H1 (cell line): ENCODE measurements around the gene MEX3B.

ENCODE experiments used
- EZH2 ChIP-seq: fragments of 200-600 bp; sonication (generic); IDR thresholded peaks from 2 replicates; pipeline ENCODE4 v1.7.1; 2012; ENCODE audit warnings: low read depth, mild to moderate bottlenecking, moderate library complexity, low read length, inconsistent platforms; ENCODE audit not compliant: severe bottlenecking
- POU5F1 ChIP-seq: IDR thresholded peaks from 2 replicates; pipeline ENCODE4 v1.6.1; 2011; ENCODE audit warnings: low read depth, mild to moderate bottlenecking, low read length, moderate library complexity
- TF ChIP-seq, protein P1 (sequence below), 3 experiments: IDR thresholded peaks; 1 replicate in 2 of 3; 2 replicates in 1 of 3; pipeline versions ENCODE4 v1.5.1 to v1.6.1; 2011; ENCODE audit warnings: low read length in 3 of 3, mild to moderate bottlenecking in 3 of 3, inconsistent platforms in 2 of 3, low read depth in 1 of 3, moderate library complexity in 1 of 3; ENCODE audit not compliant: insufficient read depth in 1 of 3; ENCODE audit errors: control extremely low read depth in 1 of 3

DNA sequence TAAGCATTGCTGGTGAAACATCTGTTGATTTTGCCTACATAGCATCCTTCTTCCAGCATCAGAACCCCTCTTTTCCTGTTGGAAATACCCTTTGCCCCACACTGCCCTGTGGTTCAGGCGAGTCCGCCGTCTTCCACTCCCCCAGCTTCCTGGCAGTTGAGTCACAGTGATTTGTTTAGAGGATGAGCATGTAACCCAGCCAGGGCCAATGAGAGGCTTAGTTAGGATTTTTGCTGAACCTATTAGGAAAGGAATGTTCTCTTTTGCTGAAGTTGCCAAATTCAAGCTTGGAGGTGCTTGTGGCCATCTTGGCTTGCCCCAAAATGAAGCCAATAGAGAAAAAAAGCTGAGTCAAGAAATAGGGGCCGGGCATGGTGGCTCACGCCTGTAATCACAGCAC is 19.0 kb upstream of the MEX3B start:
- TF ChIP-seq, protein P1, sequence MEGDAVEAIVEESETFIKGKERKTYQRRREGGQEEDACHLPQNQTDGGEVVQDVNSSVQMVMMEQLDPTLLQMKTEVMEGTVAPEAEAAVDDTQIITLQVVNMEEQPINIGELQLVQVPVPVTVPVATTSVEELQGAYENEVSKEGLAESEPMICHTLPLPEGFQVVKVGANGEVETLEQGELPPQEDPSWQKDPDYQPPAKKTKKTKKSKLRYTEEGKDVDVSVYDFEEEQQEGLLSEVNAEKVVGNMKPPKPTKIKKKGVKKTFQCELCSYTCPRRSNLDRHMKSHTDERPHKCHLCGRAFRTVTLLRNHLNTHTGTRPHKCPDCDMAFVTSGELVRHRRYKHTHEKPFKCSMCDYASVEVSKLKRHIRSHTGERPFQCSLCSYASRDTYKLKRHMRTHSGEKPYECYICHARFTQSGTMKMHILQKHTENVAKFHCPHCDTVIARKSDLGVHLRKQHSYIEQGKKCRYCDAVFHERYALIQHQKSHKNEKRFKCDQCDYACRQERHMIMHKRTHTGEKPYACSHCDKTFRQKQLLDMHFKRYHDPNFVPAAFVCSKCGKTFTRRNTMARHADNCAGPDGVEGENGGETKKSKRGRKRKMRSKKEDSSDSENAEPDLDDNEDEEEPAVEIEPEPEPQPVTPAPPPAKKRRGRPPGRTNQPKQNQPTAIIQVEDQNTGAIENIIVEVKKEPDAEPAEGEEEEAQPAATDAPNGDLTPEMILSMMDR (IDR thresholded peaks at IDR 0.05; ENCODE audit: control extremely low read depth in 1 of 3, insufficient read depth in 1 of 3, low read depth in 1 of 3, low read length in 3 of 3): no peak
- no peak for TF ChIP-seq EZH2
- no peak for TF ChIP-seq POU5F1
